Ramos (cell line): ENCODE data around the gene MOV10L1.
"Not testable (repeated sequence)": the region's sequence is repeated elsewhere in the genome, so short reads cannot be mapped to it uniquely, and the experiment has no call there.

Source experiments
- in situ Hi-C: fragments of 300-500 bp; cut with MboI; formaldehyde crosslinking; loops from one replicate; pipeline ENCODE4 v1.14.3; 2022; ENCODE audit warnings: low sequenced_read_pairs; ENCODE audit not compliant: unreplicated experiment

Gene MOV10L1

GRCh38 chr22:50197000-50197800, 107.4 kb downstream of the MOV10L1 start:
- in situ Hi-C loops: no loop called here

GRCh38 chr22:50197856-50198623, 108.2 kb downstream of the MOV10L1 start:
- in situ Hi-C loops: no loop called here

- in situ Hi-C loops: no loop called here
Measured at GRCh38 chr22:50198624-50199017, 108.8 kb downstream of the MOV10L1 start.

- in situ Hi-C loops: no loop called here
Measured at GRCh38 chr22:50199251-50199721, 109.5 kb downstream of the MOV10L1 start.

GRCh38 chr22:50199829-50200460, 110.1 kb downstream of the MOV10L1 start:
- in situ Hi-C loops: no loop called here

GRCh38 chr22:50200461-50201190, 110.8 kb downstream of the MOV10L1 start, which contains the start of gene SELENOO:
Gene SELENOO, plus strand, starts transcription at chr22:50201011. Its CDS starts 26 bp downstream, at chr22:50201037.
- in situ Hi-C loops: no loop called here

GRCh38 chr22:50201191-50202129, 111.7 kb downstream of the MOV10L1 start:
- in situ Hi-C loops: no loop called here

GRCh38 chr22:50202130-50202666, 112.4 kb downstream of the MOV10L1 start:
- in situ Hi-C loops: no loop called here

- in situ Hi-C loops: no loop called here
Measured at GRCh38 chr22:50203288-50203687, 113.5 kb downstream of the MOV10L1 start.

- in situ Hi-C loops: no loop called here
Measured at GRCh38 chr22:50204571-50204970, 114.8 kb downstream of the MOV10L1 start.

GRCh38 chr22:50204998-50205397, 115.2 kb downstream of the MOV10L1 start:
- in situ Hi-C loops: not testable (repeated sequence)

- in situ Hi-C loops: no loop called here
Measured at GRCh38 chr22:50205781-50206569, 116.2 kb downstream of the MOV10L1 start.

- in situ Hi-C loops: no loop called here
Measured at GRCh38 chr22:50206599-50206998, 116.8 kb downstream of the MOV10L1 start.

- in situ Hi-C loops: no loop called here
Measured at GRCh38 chr22:50207383-50208140, 117.8 kb downstream of the MOV10L1 start.

GRCh38 chr22:50208430-50208938, 118.7 kb downstream of the MOV10L1 start:
- in situ Hi-C loops: no loop called here

GRCh38 chr22:50208939-50209892, 119.4 kb downstream of the MOV10L1 start:
- in situ Hi-C loops: no loop called here
